GM23338 (cell line): ENCODE measurements around the gene C4BPA. TPM values are rescaled to one million over a fixed set of nuclear protein-coding genes. Genes with fewer than 3 reads are reported as not detected.

ENCODE experiments used
- ATAC-seq: fragments of 200-7000 bp; cut with Tn5 transposase; 3 replicates; pipeline ENCODE4 v1.9.1; 2020
- DNase-seq: peaks from one replicate; pipeline ENCODE4 v3.0.0-alpha.2; 2015; ENCODE audit warnings: low spot score
- H2AFZ ChIP-seq: fragments of 200-600 bp; sonication (generic); 2 replicates; pipeline ENCODE4 v1.8.0; 2016; ENCODE audit warnings: antibody characterized with exemption, mild to moderate bottlenecking, moderate library complexity
- H3F3A ChIP-seq: fragments of 200-600 bp; sonication (generic); replicated peaks from 2 replicates; pipeline ENCODE4 v1.8.0; 2017; ENCODE audit warnings: antibody characterized with exemption, mixed run types, low read depth
- H3K27ac ChIP-seq: fragments of 200-600 bp; sonication (generic); 2 replicates; pipeline ENCODE4 v1.6.1; 2016; ENCODE audit warnings: low read depth
- H3K27me3 ChIP-seq: fragments of 200-600 bp; sonication (generic); 2 replicates; pipeline ENCODE4 v1.8.0; 2016; ENCODE audit warnings: mild to moderate bottlenecking, mixed run types, moderate library complexity; ENCODE audit not compliant: insufficient read depth
- H3K36me3 ChIP-seq: fragments of 200-600 bp; sonication (generic); 2 replicates; pipeline ENCODE4 v1.8.0; 2016; ENCODE audit warnings: mild to moderate bottlenecking; ENCODE audit not compliant: insufficient read depth
- H3K4me1 ChIP-seq: fragments of 200-600 bp; sonication (generic); 2 replicates; pipeline ENCODE4 v1.8.0; 2016; ENCODE audit warnings: mild to moderate bottlenecking, moderate library complexity; ENCODE audit not compliant: insufficient read depth
- H3K4me2 ChIP-seq: fragments of 200-600 bp; sonication (generic); 2 replicates; pipeline ENCODE4 v1.7.1; 2017; ENCODE audit warnings: mixed run types
- H3K4me3 ChIP-seq: fragments of 200-600 bp; sonication (generic); 2 replicates; pipeline ENCODE4 v1.6.1; 2016; ENCODE audit warnings: mixed run types
- H3K79me2 ChIP-seq: fragments of 200-600 bp; sonication (generic); replicated peaks from 2 replicates; pipeline ENCODE4 v1.8.0; 2017; ENCODE audit warnings: mild to moderate bottlenecking; ENCODE audit not compliant: insufficient read depth
- H3K9me2 ChIP-seq: fragments of 200-600 bp; sonication (generic); 2 replicates; pipeline ENCODE4 v1.8.0; 2017; ENCODE audit not compliant: insufficient read depth
- H4K20me1 ChIP-seq: fragments of 200-600 bp; sonication (generic); replicated peaks from 2 replicates; pipeline ENCODE4 v1.8.0; 2017; ENCODE audit warnings: mild to moderate bottlenecking; ENCODE audit not compliant: insufficient read depth
- H3K27ac Mint-ChIP-seq: 2 replicates; pipeline ENCODE4 v1.8.0; 2020; ENCODE audit warnings: inconsistent platforms, mild to moderate bottlenecking, moderate library complexity, mixed read lengths
- H3K27me3 Mint-ChIP-seq: 3 replicates; pipeline ENCODE4 v1.8.0; 2022; ENCODE audit warnings: low read depth, mild to moderate bottlenecking, moderate library complexity, mixed read lengths, inconsistent platforms; ENCODE audit not compliant: insufficient read depth, poor library complexity
- H3K36me3 Mint-ChIP-seq: 3 replicates; pipeline ENCODE4 v1.8.0; 2021; ENCODE audit warnings: low read depth, mild to moderate bottlenecking, inconsistent platforms, moderate library complexity, mixed read lengths
- H3K4me1 Mint-ChIP-seq: 3 replicates; pipeline ENCODE4 v1.8.0; 2020; ENCODE audit warnings: mild to moderate bottlenecking, inconsistent platforms, mixed read lengths
- H3K4me3 Mint-ChIP-seq: 3 replicates; pipeline ENCODE4 v1.8.0; 2021; ENCODE audit warnings: moderate library complexity, mild to moderate bottlenecking, inconsistent platforms, mixed read lengths
- H3K9me3 Mint-ChIP-seq: 3 replicates; pipeline ENCODE4 v1.8.0; 2020; ENCODE audit warnings: moderate library complexity, mild to moderate bottlenecking, inconsistent platforms, mixed read lengths
- CREB1 ChIP-seq: fragments of 250-450 bp; sonication (Bioruptor Pico); IDR thresholded peaks from 2 replicates; pipeline ENCODE4 v1.5.0; 2020; ENCODE audit warnings: low read depth, mild to moderate bottlenecking, moderate library complexity
- CTCF ChIP-seq, 2 experiments: fragments of 200-600 bp in 1 of 2; sonication (generic) in 1 of 2; conservative IDR thresholded peaks; 2 replicates each; pipeline versions ENCODE4 v1.5.1 to v1.6.1; 2016 to 2017; ENCODE audit warnings: antibody characterized with exemption in 2 of 2, low read depth in 2 of 2, mild to moderate bottlenecking in 2 of 2, moderate library complexity in 1 of 2
- EZH2 ChIP-seq: fragments of 200-600 bp; sonication (generic); IDR thresholded peaks from one replicate; pipeline ENCODE4 v1.8.0; 2017; ENCODE audit warnings: antibody characterized with exemption, mild to moderate bottlenecking, low read depth; ENCODE audit not compliant: unreplicated experiment
- EZH2phosphoT487 ChIP-seq: fragments of 200-600 bp; sonication (generic); IDR thresholded peaks from one replicate; pipeline ENCODE4 v1.8.1; 2018; ENCODE audit warnings: antibody characterized with exemption; ENCODE audit not compliant: unreplicated experiment
- JUNB ChIP-seq: IDR thresholded peaks from one replicate; pipeline ENCODE4 v1.6.1; 2016; ENCODE audit warnings: antibody characterized with exemption; ENCODE audit not compliant: unreplicated experiment
- NANOG ChIP-seq: IDR thresholded peaks from 2 replicates; pipeline ENCODE4 v1.6.1; 2016; ENCODE audit warnings: antibody characterized with exemption, borderline replicate concordance
- POLR2AphosphoS5 ChIP-seq: IDR thresholded peaks from 2 replicates; pipeline ENCODE4 v1.6.1; 2016; ENCODE audit warnings: antibody characterized with exemption, low read depth
- STAT1 ChIP-seq: IDR thresholded peaks from one replicate; pipeline ENCODE4 v1.6.1; 2016; ENCODE audit warnings: antibody characterized with exemption; ENCODE audit not compliant: unreplicated experiment
- ZNF114 ChIP-seq: fragments of 250-450 bp; sonication (Bioruptor Pico); IDR thresholded peaks from 2 replicates; pipeline ENCODE4 v1.5.0; 2020; ENCODE audit warnings: mild to moderate bottlenecking, moderate library complexity
- polyA plus RNA-seq: library from polyadenylated mRNA; unstranded; fragments of >200 nt; fragmentation: Nextera tagmentation; extraction: Ambion mirVana; gene quantifications from 2 replicates; pipeline ENCODE4 v1.2.1, GENCODE V29; 2016
- total RNA-seq: library from RNA; depleted of rRNA; stranded (reverse); fragments of >200 nt; shearing (Covaris generic); gene quantifications from 2 replicates; pipeline ENCODE4 v1.2.3, GENCODE V29; 2014
- TF ChIP-seq, protein P1 (sequence below): IDR thresholded peaks from 2 replicates; pipeline ENCODE4 v1.6.1; 2016; ENCODE audit warnings: antibody characterized with exemption
- TF ChIP-seq, protein P2 (sequence below): fragments of 250-450 bp; sonication (Bioruptor Pico); IDR thresholded peaks from 2 replicates; pipeline ENCODE4 v1.5.0; 2020; ENCODE audit warnings: mild to moderate bottlenecking, moderate library complexity

Gene C4BPA
- total and polyA plus RNA-seq, 2 experiments from 2014 or later = not detected

GRCh38 chr1:207130252-207131036 is 26.4 kb downstream of the C4BPA start (continued):
- TF ChIP-seq, protein P1, sequence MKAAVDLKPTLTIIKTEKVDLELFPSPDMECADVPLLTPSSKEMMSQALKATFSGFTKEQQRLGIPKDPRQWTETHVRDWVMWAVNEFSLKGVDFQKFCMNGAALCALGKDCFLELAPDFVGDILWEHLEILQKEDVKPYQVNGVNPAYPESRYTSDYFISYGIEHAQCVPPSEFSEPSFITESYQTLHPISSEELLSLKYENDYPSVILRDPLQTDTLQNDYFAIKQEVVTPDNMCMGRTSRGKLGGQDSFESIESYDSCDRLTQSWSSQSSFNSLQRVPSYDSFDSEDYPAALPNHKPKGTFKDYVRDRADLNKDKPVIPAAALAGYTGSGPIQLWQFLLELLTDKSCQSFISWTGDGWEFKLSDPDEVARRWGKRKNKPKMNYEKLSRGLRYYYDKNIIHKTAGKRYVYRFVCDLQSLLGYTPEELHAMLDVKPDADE = no peak
- no peak for TF ChIP-seq CTCF (conservative IDR thresholded peaks at IDR 0.05; ENCODE audit: low read depth in 2 of 2)
- TF ChIP-seq STAT1 = no peak
- TF ChIP-seq NANOG = no peak
- no peak for TF ChIP-seq POLR2AphosphoS5

DNA sequence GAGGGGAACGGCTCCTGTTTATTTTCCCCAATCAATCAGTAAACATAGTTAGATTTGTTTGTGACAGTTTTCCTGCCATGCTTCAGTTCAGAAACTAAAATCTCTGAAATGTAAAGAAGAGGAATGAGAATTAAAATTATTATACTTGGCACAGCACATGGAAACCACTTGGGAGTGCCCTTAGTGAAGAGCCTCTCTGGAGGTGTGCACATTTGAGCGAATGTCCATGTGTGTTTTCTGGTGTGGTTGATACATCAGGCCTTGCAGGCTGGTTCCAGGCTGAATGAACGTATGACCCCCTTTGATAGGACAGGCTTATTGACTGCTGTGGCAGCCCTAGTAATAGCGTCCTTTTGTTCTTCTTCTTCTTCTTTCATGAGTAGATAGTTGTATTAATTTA is 27.1 kb downstream of the C4BPA start:
- no peaks in the 10 kb centered on the region; the same call in 2 of the 3 replicates for H3K4me1 Mint-ChIP-seq
- H3F3A ChIP-seq = no peaks in the 10 kb centered on the region
- DNase-seq (no peak), ATAC-seq (no peak)
- H3K4me2 ChIP-seq = no peak overlapping the region
- no peaks in the 10 kb centered on the region for H3K36me3 ChIP-seq
- H3K9me3 Mint-ChIP-seq = peaks cover 9% of the 10 kb centered on the region; the same call in 2 of the 3 replicates
- H3K27ac Mint-ChIP-seq = no peak overlapping the region
- no peaks in the 10 kb centered on the region for H3K27me3 ChIP-seq
- peaks cover 9% of the 10 kb centered on the region; the same call in 2 of the 3 replicates for H3K36me3 Mint-ChIP-seq
- H3K4me3 ChIP-seq = no peak overlapping the region
- no peaks in the 10 kb centered on the region for H3K27me3 Mint-ChIP-seq
- H2AFZ ChIP-seq = peak overlapping the region; percentile 30; the same call in 1 of the 2 replicates
- peaks cover 7% of the 10 kb centered on the region; the same call in 1 of the 2 replicates for H3K9me2 ChIP-seq
- no peaks in the 10 kb centered on the region for H3K4me1 ChIP-seq
- H3K79me2 ChIP-seq = no peaks in the 10 kb centered on the region
- no peaks in the 10 kb centered on the region for H4K20me1 ChIP-seq
- no peak overlapping the region for H3K4me3 Mint-ChIP-seq
- H3K27ac ChIP-seq = no peak overlapping the region
- TF ChIP-seq EZH2phosphoT487 = no peak
- no peak for TF ChIP-seq POLR2AphosphoS5
- no peak for TF ChIP-seq CTCF (conservative IDR thresholded peaks at IDR 0.05; ENCODE audit: low read depth in 2 of 2)
- TF ChIP-seq, protein P2, sequence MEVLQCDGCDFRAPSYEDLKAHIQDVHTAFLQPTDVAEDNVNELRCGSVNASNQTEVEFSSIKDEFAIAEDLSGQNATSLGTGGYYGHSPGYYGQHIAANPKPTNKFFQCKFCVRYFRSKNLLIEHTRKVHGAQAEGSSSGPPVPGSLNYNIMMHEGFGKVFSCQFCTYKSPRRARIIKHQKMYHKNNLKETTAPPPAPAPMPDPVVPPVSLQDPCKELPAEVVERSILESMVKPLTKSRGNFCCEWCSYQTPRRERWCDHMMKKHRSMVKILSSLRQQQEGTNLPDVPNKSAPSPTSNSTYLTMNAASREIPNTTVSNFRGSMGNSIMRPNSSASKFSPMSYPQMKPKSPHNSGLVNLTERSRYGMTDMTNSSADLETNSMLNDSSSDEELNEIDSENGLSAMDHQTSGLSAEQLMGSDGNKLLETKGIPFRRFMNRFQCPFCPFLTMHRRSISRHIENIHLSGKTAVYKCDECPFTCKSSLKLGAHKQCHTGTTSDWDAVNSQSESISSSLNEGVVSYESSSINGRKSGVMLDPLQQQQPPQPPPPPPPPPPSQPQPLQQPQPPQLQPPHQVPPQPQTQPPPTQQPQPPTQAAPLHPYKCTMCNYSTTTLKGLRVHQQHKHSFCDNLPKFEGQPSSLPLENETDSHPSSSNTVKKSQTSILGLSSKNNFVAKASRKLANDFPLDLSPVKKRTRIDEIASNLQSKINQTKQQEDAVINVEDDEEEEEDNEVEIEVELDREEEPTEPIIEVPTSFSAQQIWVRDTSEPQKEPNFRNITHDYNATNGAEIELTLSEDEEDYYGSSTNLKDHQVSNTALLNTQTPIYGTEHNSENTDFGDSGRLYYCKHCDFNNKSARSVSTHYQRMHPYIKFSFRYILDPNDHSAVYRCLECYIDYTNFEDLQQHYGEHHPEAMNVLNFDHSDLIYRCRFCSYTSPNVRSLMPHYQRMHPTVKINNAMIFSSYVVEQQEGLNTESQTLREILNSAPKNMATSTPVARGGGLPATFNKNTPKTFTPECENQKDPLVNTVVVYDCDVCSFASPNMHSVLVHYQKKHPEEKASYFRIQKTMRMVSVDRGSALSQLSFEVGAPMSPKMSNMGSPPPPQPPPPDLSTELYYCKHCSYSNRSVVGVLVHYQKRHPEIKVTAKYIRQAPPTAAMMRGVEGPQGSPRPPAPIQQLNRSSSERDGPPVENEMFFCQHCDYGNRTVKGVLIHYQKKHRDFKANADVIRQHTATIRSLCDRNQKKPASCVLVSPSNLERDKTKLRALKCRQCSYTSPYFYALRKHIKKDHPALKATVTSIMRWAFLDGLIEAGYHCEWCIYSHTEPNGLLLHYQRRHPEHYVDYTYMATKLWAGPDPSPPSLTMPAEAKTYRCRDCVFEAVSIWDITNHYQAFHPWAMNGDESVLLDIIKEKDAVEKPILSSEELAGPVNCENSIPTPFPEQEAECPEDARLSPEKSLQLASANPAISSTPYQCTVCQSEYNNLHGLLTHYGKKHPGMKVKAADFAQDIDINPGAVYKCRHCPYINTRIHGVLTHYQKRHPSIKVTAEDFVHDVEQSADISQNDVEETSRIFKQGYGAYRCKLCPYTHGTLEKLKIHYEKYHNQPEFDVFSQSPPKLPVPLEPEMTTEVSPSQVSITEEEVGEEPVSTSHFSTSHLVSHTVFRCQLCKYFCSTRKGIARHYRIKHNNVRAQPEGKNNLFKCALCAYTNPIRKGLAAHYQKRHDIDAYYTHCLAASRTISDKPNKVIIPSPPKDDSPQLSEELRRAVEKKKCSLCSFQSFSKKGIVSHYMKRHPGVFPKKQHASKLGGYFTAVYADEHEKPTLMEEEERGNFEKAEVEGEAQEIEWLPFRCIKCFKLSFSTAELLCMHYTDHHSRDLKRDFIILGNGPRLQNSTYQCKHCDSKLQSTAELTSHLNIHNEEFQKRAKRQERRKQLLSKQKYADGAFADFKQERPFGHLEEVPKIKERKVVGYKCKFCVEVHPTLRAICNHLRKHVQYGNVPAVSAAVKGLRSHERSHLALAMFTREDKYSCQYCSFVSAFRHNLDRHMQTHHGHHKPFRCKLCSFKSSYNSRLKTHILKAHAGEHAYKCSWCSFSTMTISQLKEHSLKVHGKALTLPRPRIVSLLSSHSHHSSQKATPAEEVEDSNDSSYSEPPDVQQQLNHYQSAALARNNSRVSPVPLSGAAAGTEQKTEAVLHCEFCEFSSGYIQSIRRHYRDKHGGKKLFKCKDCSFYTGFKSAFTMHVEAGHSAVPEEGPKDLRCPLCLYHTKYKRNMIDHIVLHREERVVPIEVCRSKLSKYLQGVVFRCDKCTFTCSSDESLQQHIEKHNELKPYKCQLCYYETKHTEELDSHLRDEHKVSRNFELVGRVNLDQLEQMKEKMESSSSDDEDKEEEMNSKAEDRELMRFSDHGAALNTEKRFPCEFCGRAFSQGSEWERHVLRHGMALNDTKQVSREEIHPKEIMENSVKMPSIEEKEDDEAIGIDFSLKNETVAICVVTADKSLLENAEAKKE = no peak
- TF ChIP-seq JUNB = no peak
- no peak for TF ChIP-seq STAT1
- no peak for TF ChIP-seq EZH2
- TF ChIP-seq NANOG = no peak
- no peak for TF ChIP-seq ZNF114
- no peak for TF ChIP-seq CREB1
